Gastrocnemius medialis (tissue), 4 donors: Measurements from ENCODE around the gene PALD1. TPM values are rescaled to one million over a fixed set of nuclear protein-coding genes. Genes with fewer than 3 reads are reported as not detected.

Source experiments
- ATAC-seq, 2 donors: fragments of 150-250 bp; one replicate each; pipeline ENCODE4 v1.9.1; 2016
- DNase-seq, 2 donors: peaks; one replicate each; pipeline ENCODE4 v3.0.0-alpha.2; 2019
- H3K27ac ChIP-seq, 4 donors: fragments of 200-600 bp; sonication (generic); 1 replicate in 1 of 4; 2 replicates in 3 of 4; pipeline ENCODE4 v1.5.1; 2016 to 2018; ENCODE audit warnings: mild to moderate bottlenecking in 2 of 4, moderate library complexity in 1 of 4
- H3K27me3 ChIP-seq, 3 donors: fragments of 200-600 bp; sonication (generic) in 2 of 3; 1 replicate in 1 of 3; 2 replicates in 2 of 3; pipeline versions ENCODE4 v1.5.1 to v1.6.0; 2016 to 2019; ENCODE audit warnings: mild to moderate bottlenecking in 1 of 3, moderate library complexity in 1 of 3
- H3K36me3 ChIP-seq, 2 donors: fragments of 200-600 bp; sonication (generic) in 1 of 2; one replicate each; pipeline ENCODE4 v1.5.1; 2017 to 2018
- H3K4me1 ChIP-seq, 2 donors: fragments of 200-600 bp; sonication (generic) in 1 of 2; one replicate each; pipeline ENCODE4 v1.5.1; 2016 to 2017; ENCODE audit warnings: mild to moderate bottlenecking in 2 of 2
- H3K4me3 ChIP-seq, 4 donors: fragments of 200-600 bp; sonication (generic) in 3 of 4; 1 replicate in 1 of 4; 2 replicates in 3 of 4; pipeline ENCODE4 v1.5.1; 2016 to 2019; ENCODE audit warnings: mild to moderate bottlenecking in 2 of 4
- H3K9me3 ChIP-seq, 3 donors: fragments of 200-600 bp; sonication (generic) in 2 of 3; 1 replicate in 1 of 3; 2 replicates in 2 of 3; pipeline ENCODE4 v1.5.1; 2016 to 2019
- POLR2A ChIP-seq, 2 donors: fragments of 450-650 bp; IDR thresholded peaks; one replicate each; pipeline ENCODE4 v1.6.1; 2017; ENCODE audit warnings: antibody characterized with exemption in 2 of 2, mild to moderate bottlenecking in 2 of 2, moderate library complexity in 2 of 2
- in situ Hi-C, 4 donors: fragments of 200-750 bp; cut with MboI; loops; one replicate each; pipeline versions ENCODE4 v1.15.0 to v1.8.0; 2017; ENCODE audit warnings: low sequenced_read_pairs in 4 of 4
- intact Hi-C: fragments of 100-400 bp; cut with DNase I; formaldehyde crosslinking; loops from one replicate; pipeline ENCODE4 v1.15.1; 2023; ENCODE audit warnings: low total_unique reads
- total RNA-seq, 4 donors: library from RNA; depleted of rRNA; stranded (reverse); fragments of >200 nt; gene quantifications; one replicate each; pipeline versions ENCODE4 v1.1.0 to v1.2.3, GENCODE V29; 2016
- TF ChIP-seq, protein P1 (sequence below), 5 experiments: fragments of 450-650 bp in 3 of 5; fragments of 200-600 bp in 2 of 5; sonication (generic) in 2 of 5; IDR thresholded peaks in 4 of 5; conservative IDR thresholded peaks in 1 of 5; 1 replicate in 4 of 5; 2 replicates in 1 of 5; pipeline ENCODE4 v1.5.1; 2016 to 2019; ENCODE audit warnings: antibody characterized with exemption in 5 of 5, mild to moderate bottlenecking in 3 of 5, moderate library complexity in 3 of 5

Gene PALD1
- total RNA-seq, 4 donors from 2014 or later: 1.4 to 4.1 (median 2.3) TPM

DNA sequence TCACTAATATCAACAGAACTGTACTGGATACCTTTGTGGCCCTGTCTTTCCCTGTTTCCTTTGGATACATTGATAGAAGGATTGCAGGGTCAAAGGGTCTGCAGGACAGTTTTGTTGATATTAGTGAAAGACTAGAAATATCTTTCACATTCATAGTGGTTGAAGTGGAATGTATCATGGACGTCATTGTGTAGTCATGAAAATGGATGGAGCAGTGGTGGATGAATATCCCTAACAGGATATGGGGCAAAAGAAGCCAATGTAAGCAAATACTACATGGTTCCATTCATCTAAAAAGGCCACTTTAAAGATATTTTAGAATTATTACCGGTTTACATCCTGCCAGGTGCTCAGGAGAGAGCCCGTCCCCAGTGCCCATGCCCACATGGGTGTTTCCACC, 23.8 kb downstream of the PALD1 start:
- Histone ChIP-seq H3K9me3 (no peaks in the 10 kb centered on the region), H3K4me1 (peaks cover 21 to 29% of the 10 kb centered on the region in 2 donors), H3K27me3 (no peaks in the 10 kb centered on the region), H3K4me3 (no peak overlapping the region), H3K27ac (no peak overlapping the region), H3K36me3 (no peaks in the 10 kb centered on the region)
- DNase-seq: no peak
- ATAC-seq: no peak
- intact Hi-C loops: no loop called here
- in situ Hi-C loops: no loop called here
- TF ChIP-seq, protein P1, sequence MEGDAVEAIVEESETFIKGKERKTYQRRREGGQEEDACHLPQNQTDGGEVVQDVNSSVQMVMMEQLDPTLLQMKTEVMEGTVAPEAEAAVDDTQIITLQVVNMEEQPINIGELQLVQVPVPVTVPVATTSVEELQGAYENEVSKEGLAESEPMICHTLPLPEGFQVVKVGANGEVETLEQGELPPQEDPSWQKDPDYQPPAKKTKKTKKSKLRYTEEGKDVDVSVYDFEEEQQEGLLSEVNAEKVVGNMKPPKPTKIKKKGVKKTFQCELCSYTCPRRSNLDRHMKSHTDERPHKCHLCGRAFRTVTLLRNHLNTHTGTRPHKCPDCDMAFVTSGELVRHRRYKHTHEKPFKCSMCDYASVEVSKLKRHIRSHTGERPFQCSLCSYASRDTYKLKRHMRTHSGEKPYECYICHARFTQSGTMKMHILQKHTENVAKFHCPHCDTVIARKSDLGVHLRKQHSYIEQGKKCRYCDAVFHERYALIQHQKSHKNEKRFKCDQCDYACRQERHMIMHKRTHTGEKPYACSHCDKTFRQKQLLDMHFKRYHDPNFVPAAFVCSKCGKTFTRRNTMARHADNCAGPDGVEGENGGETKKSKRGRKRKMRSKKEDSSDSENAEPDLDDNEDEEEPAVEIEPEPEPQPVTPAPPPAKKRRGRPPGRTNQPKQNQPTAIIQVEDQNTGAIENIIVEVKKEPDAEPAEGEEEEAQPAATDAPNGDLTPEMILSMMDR (IDR thresholded peaks at IDR 0.05 in 4 of 5, conservative IDR thresholded peaks at IDR 0.05 in 1 of 5): no peak
- TF ChIP-seq POLR2A (IDR thresholded peaks at IDR 0.05): no peak

DNA sequence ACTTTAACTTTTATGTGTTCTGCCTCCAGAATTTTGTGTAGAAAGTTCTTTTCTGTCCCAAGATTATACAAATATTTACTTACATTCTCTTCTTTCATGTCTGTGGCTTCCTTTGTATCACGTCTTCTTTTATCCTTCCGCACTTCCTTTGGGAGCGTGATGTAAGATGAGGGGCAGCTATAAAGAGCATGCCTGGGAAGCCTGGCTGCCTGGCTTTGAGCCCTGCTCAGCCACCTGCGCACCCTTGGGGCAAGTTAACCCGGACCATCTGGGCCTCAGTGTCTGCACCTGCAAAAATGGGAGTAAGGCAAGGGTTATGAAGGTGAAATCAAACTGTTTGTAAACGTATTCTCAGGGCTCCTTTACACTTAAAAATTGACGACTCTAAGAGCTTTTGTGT, 25.2 kb downstream of the PALD1 start:
- in situ Hi-C loops (no loop called here), intact Hi-C loops (no loop called here)
- TF ChIP-seq POLR2A (IDR thresholded peaks at IDR 0.05): no peak
- TF ChIP-seq, protein P1 (IDR thresholded peaks at IDR 0.05 in 4 of 5, conservative IDR thresholded peaks at IDR 0.05 in 1 of 5): no peak

DNA sequence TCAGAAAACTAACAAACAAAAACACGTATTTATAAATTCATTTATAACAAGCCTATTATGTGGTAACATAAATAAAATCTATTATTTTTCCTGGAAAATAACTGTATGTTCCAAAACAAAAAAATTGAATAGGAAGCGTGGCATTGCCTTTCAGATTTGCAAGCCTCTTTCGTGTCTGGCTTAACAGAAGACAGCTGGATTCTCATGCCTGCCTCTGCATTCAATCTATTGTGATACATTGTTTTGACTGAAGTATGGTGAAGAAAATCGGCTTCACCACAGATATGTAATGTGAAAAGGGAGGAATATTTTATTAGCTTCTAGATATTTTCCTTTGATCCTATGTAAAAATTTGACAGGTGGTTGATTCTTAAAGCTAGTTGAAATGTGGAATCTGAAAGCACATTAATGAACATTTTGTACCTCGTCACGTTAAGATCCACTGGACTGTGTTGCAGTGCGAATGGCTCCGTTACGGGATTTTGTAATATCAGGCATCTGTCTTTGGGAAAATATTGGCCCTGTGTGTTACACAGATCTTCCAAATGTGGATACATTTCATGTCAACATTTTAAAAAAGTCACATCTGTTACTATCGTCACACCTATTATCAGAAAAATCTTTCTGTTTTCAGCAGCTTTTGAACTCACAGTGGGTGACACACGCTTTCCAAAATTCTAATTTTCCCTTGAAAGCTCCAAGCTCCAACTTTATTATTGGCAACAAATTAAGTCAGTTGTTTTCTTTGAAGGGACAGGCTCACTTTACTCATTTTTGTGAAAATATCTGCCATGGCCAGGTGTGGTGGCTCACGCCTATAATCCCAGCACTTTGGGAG, 26.2 kb downstream of the PALD1 start:
- H3K4me3 ChIP-seq: no peak overlapping the region
- no peaks in the 10 kb centered on the region for H3K27me3 ChIP-seq
- no peaks in the 10 kb centered on the region for H3K9me3 ChIP-seq
- H3K36me3 ChIP-seq: no peaks in the 10 kb centered on the region
- ATAC-seq (peak; percentile 34 to 35), DNase-seq (no peak)
- intact Hi-C loops: no loop called here
- H3K4me1 ChIP-seq: peaks cover 37 to 42% of the 10 kb centered on the region in 2 donors
- TF ChIP-seq POLR2A (IDR thresholded peaks at IDR 0.05): no peak
- TF ChIP-seq, protein P1 (IDR thresholded peaks at IDR 0.05 in 4 of 5, conservative IDR thresholded peaks at IDR 0.05 in 1 of 5): no peak
- no peak overlapping the region for H3K27ac ChIP-seq
- in situ Hi-C loops: no loop called here

More for the DNA sequence above, 25.2 kb downstream of the PALD1 start:
- Histone ChIP-seq H3K4me1 (peaks cover 29 to 36% of the 10 kb centered on the region in 2 donors), H3K27me3 (no peaks in the 10 kb centered on the region), H3K9me3 (no peaks in the 10 kb centered on the region), H3K36me3 (no peaks in the 10 kb centered on the region), H3K4me3 (no peak overlapping the region), H3K27ac (no peak overlapping the region)
- no peak for DNase-seq
- ATAC-seq: no peak

DNA sequence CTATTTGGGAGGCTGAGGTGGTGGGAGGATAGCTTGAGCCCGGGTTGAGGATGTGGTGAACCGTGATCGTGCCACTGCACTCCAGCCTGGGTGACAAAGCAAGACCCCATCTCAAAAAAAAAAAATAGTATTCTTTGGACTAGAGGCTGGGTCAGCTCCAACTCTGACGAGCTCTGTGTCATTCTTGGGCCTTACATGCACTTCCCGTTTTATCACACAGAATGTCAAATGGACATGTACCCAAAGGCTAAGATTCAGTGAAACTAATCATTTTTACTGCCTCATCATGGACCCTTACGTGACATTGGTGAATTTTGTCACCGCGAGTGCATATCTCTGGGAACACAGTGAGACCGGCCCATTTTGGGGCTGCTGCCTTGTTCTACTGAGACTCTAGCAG, 27.3 kb downstream of the PALD1 start:
- Histone ChIP-seq H3K9me3 (no peaks in the 10 kb centered on the region), H3K36me3 (no peaks in the 10 kb centered on the region), H3K27me3 (no peaks in the 10 kb centered on the region), H3K4me1 (peaks cover 44 to 54% of the 10 kb centered on the region in 2 donors), H3K27ac (no peak overlapping the region), H3K4me3 (no peak overlapping the region)
- DNase-seq: no peak
- intact Hi-C loops: no loop called here
- ATAC-seq: no peak
- in situ Hi-C loops: no loop called here
- TF ChIP-seq, protein P1 (IDR thresholded peaks at IDR 0.05 in 4 of 5, conservative IDR thresholded peaks at IDR 0.05 in 1 of 5): no peak
- no peak for TF ChIP-seq POLR2A (IDR thresholded peaks at IDR 0.05)
